Measurements from ENCODE around the gene WDR77. TPM values are rescaled to one million over a fixed set of nuclear protein-coding genes. Genes with fewer than 3 reads are reported as not detected.

WDR77 gene
- total and polyA plus RNA-seq, 3 donors from 2014 or later, result 32.6 to 33.8 (median 33.7) TPM

- Histone ChIP-seq H3K27ac (no peak overlapping the region), H3K4me1 (peaks cover 6% of the 10 kb centered on the region), H3K9me3 (no peaks in the 10 kb centered on the region), H3K36me3 (ENCODE audit: low read depth, missing control alignments) (no peaks in the 10 kb centered on the region), H3K4me3 (no peak overlapping the region), H3K27me3 (no peaks in the 10 kb centered on the region)
- 82 to 86% methylated on average over 4 of the region's 4 CpGs for WGBS, 2 donors
- no peak for DNase-seq
- intact Hi-C loops (cut with DNase I; ENCODE audit: low total_unique reads), result loop anchor here (5.0 kb wide), 1 partner anchor 182 kb away; no protein-coding TSS in a partner anchor
- TF ChIP-seq CTCF (IDR thresholded peaks at IDR 0.05) (no peak), POLR2A (IDR thresholded peaks at IDR 0.05) (no peak)
Observed at GRCh38 chr1:111404588-111404987, 44.5 kb downstream of the WDR77 start.

GRCh38 chr1:111402083-111402482 is 47.0 kb downstream of the WDR77 start:
- Histone ChIP-seq H3K4me3 (no peak overlapping the region), H3K9me3 (no peaks in the 10 kb centered on the region), H3K27me3 (no peaks in the 10 kb centered on the region), H3K27ac (no peak overlapping the region), H3K36me3 (ENCODE audit: low read depth, missing control alignments) (no peaks in the 10 kb centered on the region), H3K4me1 (peaks cover 6% of the 10 kb centered on the region)
- intact Hi-C loops (cut with DNase I; ENCODE audit: low total_unique reads), result loop anchor here (5.0 kb wide), 1 partner anchor 180 kb away; no protein-coding TSS in a partner anchor
- DNase-seq, result no peak
- 89% methylated on average over 5 of the region's 5 CpGs for WGBS, 2 donors
- TF ChIP-seq CTCF (IDR thresholded peaks at IDR 0.05), result no peak
- TF ChIP-seq POLR2A (IDR thresholded peaks at IDR 0.05), result no peak

GRCh38 chr1:111399792-111400610 is 49.1 kb downstream of the WDR77 start:
- H3K4me3 ChIP-seq, result no peak overlapping the region
- peak; percentile 75 to 79 (median 77) for TF ChIP-seq CTCF (IDR thresholded peaks at IDR 0.05)
- no peak for TF ChIP-seq POLR2A (IDR thresholded peaks at IDR 0.05)
- H3K27me3 ChIP-seq, result no peaks in the 10 kb centered on the region
- WGBS, 2 donors, result 33 to 35% methylated on average over 9 of the region's 9 CpGs
- H3K9me3 ChIP-seq, result no peaks in the 10 kb centered on the region
- H3K4me1 ChIP-seq, result peaks cover 6% of the 10 kb centered on the region
- H3K36me3 ChIP-seq (ENCODE audit: low read depth, missing control alignments), result no peaks in the 10 kb centered on the region
- no peak overlapping the region for H3K27ac ChIP-seq
- peak; percentile 82 for DNase-seq
- intact Hi-C loops (cut with DNase I; ENCODE audit: low total_unique reads), result loop anchor here (5.0 kb wide), 1 partner anchor 178 kb away; no protein-coding TSS in a partner anchor

GRCh38 chr1:111392460-111392945 is 56.6 kb downstream of the WDR77 start:
- H3K36me3 ChIP-seq (ENCODE audit: low read depth, missing control alignments), result no peaks in the 10 kb centered on the region
- H3K9me3 ChIP-seq, result no peaks in the 10 kb centered on the region
- intact Hi-C loops (cut with DNase I; ENCODE audit: low total_unique reads), result no loop called here
- H3K4me3 ChIP-seq, result no peak overlapping the region
- WGBS, 2 donors, result 93 to 96% methylated on average over 1 of the region's 1 CpG
- TF ChIP-seq CTCF (IDR thresholded peaks at IDR 0.05), result no peak
- TF ChIP-seq POLR2A (IDR thresholded peaks at IDR 0.05), result no peak
- H3K27ac ChIP-seq, result no peak overlapping the region
- no peak for DNase-seq
- no peaks in the 10 kb centered on the region for H3K4me1 ChIP-seq
- H3K27me3 ChIP-seq, result no peaks in the 10 kb centered on the region

Measured in testis (tissue), 3 donors.